ENCODE measurements around the gene SETD2.

SETD2 gene

DNA sequence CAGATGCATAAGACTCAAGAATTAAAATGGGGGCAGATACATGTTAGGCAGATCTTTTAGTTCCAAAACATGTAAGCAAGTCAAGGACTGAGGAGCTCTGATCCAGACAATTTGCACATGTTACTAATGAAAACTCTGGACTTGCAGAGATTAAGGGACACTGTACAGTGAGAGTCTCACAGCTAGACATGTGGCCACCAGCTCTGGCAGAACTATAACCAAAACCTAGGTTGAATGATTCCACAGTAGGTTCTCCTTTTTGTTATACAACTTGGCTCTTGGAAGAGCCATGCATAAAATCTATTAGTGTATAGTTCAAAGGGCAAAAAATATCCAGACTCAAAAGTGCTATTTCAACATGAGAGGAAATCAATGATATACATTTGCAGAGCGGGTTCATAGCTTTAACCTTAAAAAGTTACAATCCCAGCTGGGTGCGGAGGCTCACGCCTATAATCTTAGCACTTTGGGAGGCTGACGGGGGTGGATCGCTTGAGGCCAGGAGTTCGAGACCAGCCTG lies 61.8 kb downstream of the SETD2 start:
- H3K27ac ChIP-seq (ENCODE audit: low read length) = no peak overlapping the region; the same call in 1 of the 2 replicates
- H3K36me3 ChIP-seq (ENCODE audit: insufficient read depth, low read length) = peaks cover 85% of the 10 kb centered on the region
- no peak for TF ChIP-seq EZH2 (IDR thresholded peaks at IDR 0.05; ENCODE audit: borderline replicate concordance, low read depth, low read length, severe bottlenecking)
- TF ChIP-seq, protein P1, sequence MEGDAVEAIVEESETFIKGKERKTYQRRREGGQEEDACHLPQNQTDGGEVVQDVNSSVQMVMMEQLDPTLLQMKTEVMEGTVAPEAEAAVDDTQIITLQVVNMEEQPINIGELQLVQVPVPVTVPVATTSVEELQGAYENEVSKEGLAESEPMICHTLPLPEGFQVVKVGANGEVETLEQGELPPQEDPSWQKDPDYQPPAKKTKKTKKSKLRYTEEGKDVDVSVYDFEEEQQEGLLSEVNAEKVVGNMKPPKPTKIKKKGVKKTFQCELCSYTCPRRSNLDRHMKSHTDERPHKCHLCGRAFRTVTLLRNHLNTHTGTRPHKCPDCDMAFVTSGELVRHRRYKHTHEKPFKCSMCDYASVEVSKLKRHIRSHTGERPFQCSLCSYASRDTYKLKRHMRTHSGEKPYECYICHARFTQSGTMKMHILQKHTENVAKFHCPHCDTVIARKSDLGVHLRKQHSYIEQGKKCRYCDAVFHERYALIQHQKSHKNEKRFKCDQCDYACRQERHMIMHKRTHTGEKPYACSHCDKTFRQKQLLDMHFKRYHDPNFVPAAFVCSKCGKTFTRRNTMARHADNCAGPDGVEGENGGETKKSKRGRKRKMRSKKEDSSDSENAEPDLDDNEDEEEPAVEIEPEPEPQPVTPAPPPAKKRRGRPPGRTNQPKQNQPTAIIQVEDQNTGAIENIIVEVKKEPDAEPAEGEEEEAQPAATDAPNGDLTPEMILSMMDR (IDR thresholded peaks at IDR 0.05; ENCODE audit: borderline replicate concordance, extremely low read depth, low read length, poor library complexity, severe bottlenecking) = no peak
- no peaks in the 10 kb centered on the region for H3K27me3 ChIP-seq (ENCODE audit: insufficient read depth, low read length, poor library complexity)
- no peak for DNase-seq
- no peak overlapping the region for H3K9ac ChIP-seq (ENCODE audit: low read depth, low read length)
- peaks cover 15% of the 10 kb centered on the region for H3K79me2 ChIP-seq (ENCODE audit: insufficient read depth, low read length)
- H2AFZ ChIP-seq (ENCODE audit: low read depth, low read length) = no peak overlapping the region
- H3K4me2 ChIP-seq (ENCODE audit: insufficient read depth, low read length) = no peak overlapping the region
- H4K20me1 ChIP-seq (ENCODE audit: insufficient read depth, low read length) = 0 out of 2 replicates have a peak, but pooled peaks cover 4% of the 10 kb centered on the region
- no peak overlapping the region for H3K4me3 ChIP-seq (ENCODE audit: low read depth in 1 of 2, low read length in 2 of 2)
- H3K9me3 ChIP-seq (ENCODE audit: insufficient read depth, low read length, severe bottlenecking) = no peaks in the 10 kb centered on the region
- ATAC-seq (ENCODE audit: insufficient read depth, low read depth) = no peak
- no peaks in the 10 kb centered on the region for H3K4me1 ChIP-seq (ENCODE audit: insufficient read depth, low read length)

DNA sequence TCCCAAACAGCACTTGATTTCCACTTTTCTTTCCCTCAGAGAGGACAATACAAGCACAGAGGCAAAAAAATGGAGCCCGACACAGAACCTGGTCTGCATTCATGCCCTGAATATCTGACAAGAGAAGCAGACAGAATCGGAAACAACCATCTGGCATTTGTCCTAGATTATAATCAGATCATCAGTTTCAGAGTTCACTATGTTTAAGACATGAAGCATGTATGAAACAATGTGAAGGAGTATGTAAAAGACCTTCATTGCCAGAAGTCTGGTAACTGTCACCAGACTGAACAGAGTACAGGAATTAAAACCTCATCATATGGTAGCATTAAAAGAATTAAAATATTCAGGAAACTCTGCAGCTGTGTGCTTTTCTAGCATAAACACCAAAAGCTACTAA lies 65.0 kb downstream of the SETD2 start:
- TF ChIP-seq, protein P1 (IDR thresholded peaks at IDR 0.05; ENCODE audit: borderline replicate concordance, extremely low read depth, low read length, poor library complexity, severe bottlenecking) = no peak
- no peak for TF ChIP-seq EZH2 (IDR thresholded peaks at IDR 0.05; ENCODE audit: borderline replicate concordance, low read depth, low read length, severe bottlenecking)
- H3K27me3 ChIP-seq (ENCODE audit: insufficient read depth, low read length, poor library complexity) = no peaks in the 10 kb centered on the region
- H3K4me1 ChIP-seq (ENCODE audit: insufficient read depth, low read length) = no peaks in the 10 kb centered on the region
- H2AFZ ChIP-seq (ENCODE audit: low read depth, low read length) = no peak overlapping the region
- peaks cover 96% of the 10 kb centered on the region for H3K36me3 ChIP-seq (ENCODE audit: insufficient read depth, low read length)
- no peak overlapping the region for H3K27ac ChIP-seq (ENCODE audit: low read length)
- H3K9me3 ChIP-seq (ENCODE audit: insufficient read depth, low read length, severe bottlenecking) = no peaks in the 10 kb centered on the region
- DNase-seq (no peak), ATAC-seq (ENCODE audit: insufficient read depth, low read depth) (no peak)
- peaks cover 12% of the 10 kb centered on the region for H3K79me2 ChIP-seq (ENCODE audit: insufficient read depth, low read length)
- 0 out of 2 replicates have a peak, but pooled peaks cover 4% of the 10 kb centered on the region for H4K20me1 ChIP-seq (ENCODE audit: insufficient read depth, low read length)
- H3K9ac ChIP-seq (ENCODE audit: low read depth, low read length) = no peak overlapping the region
- H3K4me2 ChIP-seq (ENCODE audit: insufficient read depth, low read length) = no peak overlapping the region
- H3K4me3 ChIP-seq (ENCODE audit: low read depth in 1 of 2, low read length in 2 of 2) = no peak overlapping the region

DNA sequence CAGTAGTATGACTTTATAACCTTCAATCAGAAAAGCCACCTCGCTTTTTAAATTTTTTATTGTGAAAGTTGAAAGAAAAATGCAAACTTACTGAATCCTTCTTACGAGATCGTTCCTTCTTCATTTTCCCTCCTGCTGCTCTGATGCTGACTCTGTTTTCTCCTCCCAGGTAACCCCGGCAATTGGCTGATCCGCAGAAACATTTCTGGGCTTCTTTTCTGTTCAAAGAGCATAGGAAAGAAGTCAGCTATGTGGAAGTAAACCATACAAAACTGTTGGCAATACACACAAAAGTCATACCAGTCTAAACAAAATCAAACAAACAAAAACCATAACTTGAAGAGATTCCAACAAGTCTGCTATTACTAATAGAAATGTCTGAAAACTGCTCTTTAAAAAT lies 66.0 kb downstream of the SETD2 start:
- ATAC-seq (ENCODE audit: insufficient read depth, low read depth) (no peak), DNase-seq (no peak)
- Histone ChIP-seq H3K4me3 (ENCODE audit: low read depth in 1 of 2, low read length in 2 of 2) (no peak overlapping the region), H3K9me3 (ENCODE audit: insufficient read depth, low read length, severe bottlenecking) (no peaks in the 10 kb centered on the region), H3K79me2 (ENCODE audit: insufficient read depth, low read length) (peaks cover 9% of the 10 kb centered on the region; the same call in 1 of the 2 replicates), H3K36me3 (ENCODE audit: insufficient read depth, low read length) (peaks cover 93% of the 10 kb centered on the region), H3K27ac (ENCODE audit: low read length) (no peak overlapping the region), H3K27me3 (ENCODE audit: insufficient read depth, low read length, poor library complexity) (no peaks in the 10 kb centered on the region), H2AFZ (ENCODE audit: low read depth, low read length) (no peak overlapping the region), H3K4me2 (ENCODE audit: insufficient read depth, low read length) (no peak overlapping the region), H3K9ac (ENCODE audit: low read depth, low read length) (no peak overlapping the region), H4K20me1 (ENCODE audit: insufficient read depth, low read length) (no peaks in the 10 kb centered on the region), H3K4me1 (ENCODE audit: insufficient read depth, low read length) (no peaks in the 10 kb centered on the region)
- no peak for TF ChIP-seq EZH2 (IDR thresholded peaks at IDR 0.05; ENCODE audit: borderline replicate concordance, low read depth, low read length, severe bottlenecking)
- TF ChIP-seq, protein P1 (IDR thresholded peaks at IDR 0.05; ENCODE audit: borderline replicate concordance, extremely low read depth, low read length, poor library complexity, severe bottlenecking) = no peak

Measured in DND-41 (cell line).